ENCODE measurements around the gene MIAT.
"Not testable (repeated sequence)": the region's sequence is repeated elsewhere in the genome, so short reads cannot be mapped to it uniquely, and the experiment has no call there.

Gene MIAT

GRCh38 chr22:26610996-26611395 is 46.4 kb upstream of the MIAT start:
- Histone ChIP-seq H3K9ac (no peak overlapping the region; the same call in 1 of the 2 replicates), H3K27me3 (ENCODE audit: insufficient read depth, low read depth) (no peaks in the 10 kb centered on the region), H3K36me3 (ENCODE audit: insufficient read depth) (no peaks in the 10 kb centered on the region), H3K4me2 (peak overlapping the region; percentile 55), H2AFZ (ENCODE audit: low read depth) (0 out of 2 replicates have a peak overlapping the region, but pooled peaks have one; percentile 3), H3K4me3 (IDR thresholded peaks at IDR 0.05; ENCODE audit: insufficient read depth, low read depth, low read length) (no peak overlapping the region), H3K27ac (peak overlapping the region; percentile 83), H3K4me1 (ENCODE audit: low read depth, poor library complexity, severe bottlenecking) (peaks cover 87% of the 10 kb centered on the region), H3K79me2 (ENCODE audit: insufficient read depth, low read depth) (no peaks in the 10 kb centered on the region), H4K20me1 (ENCODE audit: insufficient read depth) (no peaks in the 10 kb centered on the region)
- TF ChIP-seq, protein P1, sequence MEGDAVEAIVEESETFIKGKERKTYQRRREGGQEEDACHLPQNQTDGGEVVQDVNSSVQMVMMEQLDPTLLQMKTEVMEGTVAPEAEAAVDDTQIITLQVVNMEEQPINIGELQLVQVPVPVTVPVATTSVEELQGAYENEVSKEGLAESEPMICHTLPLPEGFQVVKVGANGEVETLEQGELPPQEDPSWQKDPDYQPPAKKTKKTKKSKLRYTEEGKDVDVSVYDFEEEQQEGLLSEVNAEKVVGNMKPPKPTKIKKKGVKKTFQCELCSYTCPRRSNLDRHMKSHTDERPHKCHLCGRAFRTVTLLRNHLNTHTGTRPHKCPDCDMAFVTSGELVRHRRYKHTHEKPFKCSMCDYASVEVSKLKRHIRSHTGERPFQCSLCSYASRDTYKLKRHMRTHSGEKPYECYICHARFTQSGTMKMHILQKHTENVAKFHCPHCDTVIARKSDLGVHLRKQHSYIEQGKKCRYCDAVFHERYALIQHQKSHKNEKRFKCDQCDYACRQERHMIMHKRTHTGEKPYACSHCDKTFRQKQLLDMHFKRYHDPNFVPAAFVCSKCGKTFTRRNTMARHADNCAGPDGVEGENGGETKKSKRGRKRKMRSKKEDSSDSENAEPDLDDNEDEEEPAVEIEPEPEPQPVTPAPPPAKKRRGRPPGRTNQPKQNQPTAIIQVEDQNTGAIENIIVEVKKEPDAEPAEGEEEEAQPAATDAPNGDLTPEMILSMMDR (conservative IDR thresholded peaks at IDR 0.05; ENCODE audit: low read depth, low read length), result no peak

DNA sequence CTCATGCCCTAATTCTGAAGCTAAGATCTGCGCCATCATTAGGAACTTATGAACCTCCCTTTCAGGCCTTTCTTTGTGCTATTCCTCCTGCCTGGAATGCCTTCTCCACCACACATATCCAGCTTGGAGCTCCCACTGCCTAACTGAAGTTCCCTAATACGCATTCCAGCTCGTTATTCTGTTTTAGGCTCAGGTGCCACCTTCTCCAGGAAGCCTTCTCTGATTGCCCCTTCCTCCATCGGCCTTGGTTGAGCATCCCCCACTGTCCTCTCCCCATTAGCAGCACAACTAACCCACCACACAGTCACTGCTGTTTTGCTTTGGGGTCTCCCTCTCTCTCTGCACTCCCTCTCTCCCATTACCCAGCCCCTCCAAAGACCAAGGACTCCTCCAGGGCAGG is 44.7 kb upstream of the MIAT start:
- H3K4me1 ChIP-seq (ENCODE audit: low read depth, poor library complexity, severe bottlenecking), result peaks cover 96% of the 10 kb centered on the region
- H3K9ac ChIP-seq, result no peak overlapping the region
- no peaks in the 10 kb centered on the region for H3K27me3 ChIP-seq (ENCODE audit: insufficient read depth, low read depth)
- peak overlapping the region; percentile 17; the same call in 1 of the 2 replicates for H3K4me2 ChIP-seq
- no peaks in the 10 kb centered on the region for H3K79me2 ChIP-seq (ENCODE audit: insufficient read depth, low read depth)
- TF ChIP-seq, protein P1 (conservative IDR thresholded peaks at IDR 0.05; ENCODE audit: low read depth, low read length), result no peak
- no peaks in the 10 kb centered on the region for H3K36me3 ChIP-seq (ENCODE audit: insufficient read depth)
- H3K27ac ChIP-seq, result 0 out of 2 replicates have a peak overlapping the region, but pooled peaks have one; percentile 10
- H4K20me1 ChIP-seq (ENCODE audit: insufficient read depth), result no peaks in the 10 kb centered on the region
- H2AFZ ChIP-seq (ENCODE audit: low read depth), result no peak overlapping the region
- H3K4me3 ChIP-seq (IDR thresholded peaks at IDR 0.05; ENCODE audit: insufficient read depth, low read depth, low read length), result no peak overlapping the region

- not testable (repeated sequence) for H3K79me2 ChIP-seq (ENCODE audit: insufficient read depth, low read depth); H4K20me1 ChIP-seq (ENCODE audit: insufficient read depth); H3K36me3 ChIP-seq (ENCODE audit: insufficient read depth); H3K4me3 ChIP-seq (IDR thresholded peaks at IDR 0.05; ENCODE audit: insufficient read depth, low read depth, low read length); H3K27ac ChIP-seq; H3K27me3 ChIP-seq (ENCODE audit: insufficient read depth, low read depth); H2AFZ ChIP-seq (ENCODE audit: low read depth); H3K9ac ChIP-seq
- peaks cover 96% of the 10 kb centered on the region for H3K4me1 ChIP-seq (ENCODE audit: low read depth, poor library complexity, severe bottlenecking)
- peak overlapping the region; percentile 99; the same call in 1 of the 2 replicates for H3K4me2 ChIP-seq
Observed at GRCh38 chr22:26613753-26614152, 43.6 kb upstream of the MIAT start.

- Histone ChIP-seq H3K36me3 (ENCODE audit: insufficient read depth) (no peaks in the 10 kb centered on the region), H4K20me1 (ENCODE audit: insufficient read depth) (no peaks in the 10 kb centered on the region), H3K4me3 (IDR thresholded peaks at IDR 0.05; ENCODE audit: insufficient read depth, low read depth, low read length) (no peak overlapping the region), H3K27ac (peak overlapping the region; percentile 57; the same call in 1 of the 2 replicates), H3K27me3 (ENCODE audit: insufficient read depth, low read depth) (no peaks in the 10 kb centered on the region), H3K9ac (no peak overlapping the region), H3K4me1 (ENCODE audit: low read depth, poor library complexity, severe bottlenecking) (peaks cover 96% of the 10 kb centered on the region), H3K79me2 (ENCODE audit: insufficient read depth, low read depth) (no peaks in the 10 kb centered on the region), H3K4me2 (peak overlapping the region; percentile 99; the same call in 1 of the 2 replicates), H2AFZ (ENCODE audit: low read depth) (no peak overlapping the region)
- TF ChIP-seq, protein P1 (conservative IDR thresholded peaks at IDR 0.05; ENCODE audit: low read depth, low read length), result no peak
Observed at GRCh38 chr22:26614322-26614721, 43.1 kb upstream of the MIAT start.

DNA sequence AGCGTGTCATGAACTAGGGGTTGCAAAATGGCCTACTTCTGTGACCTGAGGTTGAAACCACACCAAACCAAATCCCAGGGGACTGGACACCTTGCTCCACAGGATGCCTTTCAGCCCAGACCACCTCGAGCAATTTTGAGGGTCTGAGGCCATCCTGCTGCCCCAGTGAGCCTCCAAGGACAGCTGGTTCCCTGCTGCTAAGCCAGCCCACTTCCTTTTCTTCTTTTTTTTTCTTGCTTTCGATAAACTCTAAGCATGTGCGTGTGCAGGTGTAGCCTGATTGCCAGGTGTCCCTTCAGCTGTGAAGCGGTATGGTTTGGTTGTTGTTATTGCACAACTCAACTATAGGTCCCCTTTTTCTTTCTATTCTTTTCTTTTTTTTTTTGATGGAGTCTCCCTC is 42.2 kb upstream of the MIAT start:
- Histone ChIP-seq H3K4me2 (peak overlapping the region; percentile 99), H3K9ac (no peak overlapping the region), H3K27me3 (ENCODE audit: insufficient read depth, low read depth) (no peaks in the 10 kb centered on the region), H3K79me2 (ENCODE audit: insufficient read depth, low read depth) (no peaks in the 10 kb centered on the region), H3K4me3 (IDR thresholded peaks at IDR 0.05; ENCODE audit: insufficient read depth, low read depth, low read length) (no peak overlapping the region), H2AFZ (ENCODE audit: low read depth) (0 out of 2 replicates have a peak overlapping the region, but pooled peaks have one; percentile 14), H3K4me1 (ENCODE audit: low read depth, poor library complexity, severe bottlenecking) (peaks cover 96% of the 10 kb centered on the region), H3K36me3 (ENCODE audit: insufficient read depth) (no peaks in the 10 kb centered on the region), H4K20me1 (ENCODE audit: insufficient read depth) (no peaks in the 10 kb centered on the region), H3K27ac (peak overlapping the region; percentile 57)
- TF ChIP-seq, protein P1 (conservative IDR thresholded peaks at IDR 0.05; ENCODE audit: low read depth, low read length), result no peak
